Endothelial cell (in vitro differentiated cells): ENCODE measurements around the gene SSTR5. TPM values are rescaled to one million over a fixed set of nuclear protein-coding genes. Genes with fewer than 3 reads are reported as not detected.

ENCODE experiments used
- DNase-seq: peaks from one replicate; pipeline ENCODE4 v3.0.0; 2021; ENCODE audit warnings: low spot score
- H3K27ac Mint-ChIP-seq: one replicate; pipeline ENCODE4 v1.8.0; 2021; ENCODE audit warnings: mixed read lengths, inconsistent platforms; ENCODE audit not compliant: unreplicated experiment
- H3K27me3 Mint-ChIP-seq: one replicate; pipeline ENCODE4 v1.8.0; 2021; ENCODE audit warnings: mild to moderate bottlenecking, moderate library complexity, mixed read lengths, inconsistent platforms; ENCODE audit not compliant: unreplicated experiment
- H3K36me3 Mint-ChIP-seq: one replicate; pipeline ENCODE4 v1.8.0; 2021; ENCODE audit warnings: mild to moderate bottlenecking, low read depth, mixed read lengths, inconsistent platforms; ENCODE audit not compliant: unreplicated experiment
- H3K4me1 Mint-ChIP-seq: one replicate; pipeline ENCODE4 v1.8.0; 2021; ENCODE audit warnings: mild to moderate bottlenecking, mixed read lengths, inconsistent platforms; ENCODE audit not compliant: unreplicated experiment
- H3K4me3 Mint-ChIP-seq: one replicate; pipeline ENCODE4 v1.8.0; 2021; ENCODE audit warnings: mild to moderate bottlenecking, mixed read lengths, inconsistent platforms; ENCODE audit not compliant: unreplicated experiment
- H3K9me3 Mint-ChIP-seq: one replicate; pipeline ENCODE4 v1.8.0; 2021; ENCODE audit warnings: mixed read lengths, inconsistent platforms; ENCODE audit not compliant: unreplicated experiment
- CTCF ChIP-seq: fragments of 200-600 bp; sonication (generic); IDR thresholded peaks from one replicate; pipeline ENCODE4 v1.5.0; 2021; ENCODE audit warnings: antibody characterized with exemption; ENCODE audit not compliant: unreplicated experiment
- total RNA-seq: library from RNA; stranded (reverse); fragmentation: NEBNext Ultra II Directional; extraction: Animal tissue kit (Norgen Biotek cat#: 25700); gene quantifications from one replicate; pipeline ENCODE4 v1.2.1, GENCODE V29; 2021; ENCODE audit not compliant: unreplicated experiment

SSTR5 gene
- total RNA-seq, 1 donor from 2014 or later = not detected

DNA sequence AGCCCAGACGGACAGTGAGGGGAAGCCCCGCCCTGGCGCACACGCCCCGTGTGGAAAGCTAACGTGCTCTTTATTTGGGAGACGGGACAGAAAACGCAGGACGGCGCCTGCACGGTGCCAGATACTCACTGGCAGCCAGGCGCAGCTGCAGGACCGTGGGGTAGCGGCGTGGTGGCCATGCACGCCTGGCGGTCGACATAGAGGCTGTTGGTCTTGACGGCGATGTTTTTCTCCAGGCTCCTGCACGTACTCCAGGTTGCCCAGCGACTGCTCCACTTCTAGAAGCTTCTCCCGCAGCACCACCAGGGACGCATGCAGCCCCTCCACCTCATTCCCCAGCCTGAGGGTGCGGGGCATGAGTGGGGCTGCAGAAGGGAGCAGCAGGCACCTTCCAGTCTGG, 28.6 kb downstream of the SSTR5 start:
- TF ChIP-seq CTCF = no peak
- Mint-ChIP-seq H3K36me3 (no peaks in the 10 kb centered on the region), H3K27me3 (no peaks in the 10 kb centered on the region), H3K27ac (no peak overlapping the region), H3K9me3 (no peaks in the 10 kb centered on the region), H3K4me3 (no peak overlapping the region), H3K4me1 (no peaks in the 10 kb centered on the region)
- DNase-seq = no peak

DNA sequence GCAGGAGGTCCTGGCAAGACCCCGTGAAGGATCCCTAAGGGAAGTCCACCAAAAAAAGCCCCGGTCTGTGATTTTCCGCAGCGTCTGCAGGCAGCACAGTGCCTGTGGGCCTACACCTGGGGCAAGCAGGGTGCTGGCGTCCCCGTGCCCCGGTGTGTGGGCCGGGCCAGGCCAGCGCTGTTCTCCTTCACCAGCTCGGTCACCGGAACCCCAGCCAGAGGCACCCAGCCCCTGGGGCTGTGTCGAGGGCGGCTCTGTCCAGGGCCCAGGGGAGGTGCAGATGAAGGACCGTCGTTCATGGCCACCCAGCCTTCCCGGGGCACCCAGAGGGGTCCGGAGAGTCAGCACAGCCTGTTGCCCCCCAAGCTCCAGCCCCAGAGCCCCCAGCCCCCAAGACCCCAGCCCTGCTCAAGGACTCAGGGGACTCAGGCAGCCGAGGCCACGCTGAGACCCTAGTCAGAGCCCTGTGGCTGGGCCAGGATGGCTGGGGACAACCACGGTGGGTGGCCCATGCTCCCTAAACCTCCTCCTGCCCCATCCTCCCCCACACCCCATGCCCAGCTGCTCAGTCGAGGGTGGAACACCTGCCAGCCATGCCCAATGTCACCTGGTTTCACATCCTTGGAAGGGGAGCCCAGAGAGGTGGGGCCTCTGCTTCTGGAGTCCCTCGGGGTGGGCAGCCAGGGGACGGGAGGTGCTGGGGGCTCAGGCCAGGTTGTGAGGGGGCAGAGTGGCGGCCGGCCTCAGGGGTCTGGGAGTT, 29.2 kb downstream of the SSTR5 start:
- Mint-ChIP-seq H3K27ac (no peak overlapping the region), H3K9me3 (no peaks in the 10 kb centered on the region), H3K4me3 (no peak overlapping the region), H3K4me1 (no peaks in the 10 kb centered on the region), H3K36me3 (no peaks in the 10 kb centered on the region), H3K27me3 (no peaks in the 10 kb centered on the region)
- DNase-seq = no peak
- no peak for TF ChIP-seq CTCF

DNA sequence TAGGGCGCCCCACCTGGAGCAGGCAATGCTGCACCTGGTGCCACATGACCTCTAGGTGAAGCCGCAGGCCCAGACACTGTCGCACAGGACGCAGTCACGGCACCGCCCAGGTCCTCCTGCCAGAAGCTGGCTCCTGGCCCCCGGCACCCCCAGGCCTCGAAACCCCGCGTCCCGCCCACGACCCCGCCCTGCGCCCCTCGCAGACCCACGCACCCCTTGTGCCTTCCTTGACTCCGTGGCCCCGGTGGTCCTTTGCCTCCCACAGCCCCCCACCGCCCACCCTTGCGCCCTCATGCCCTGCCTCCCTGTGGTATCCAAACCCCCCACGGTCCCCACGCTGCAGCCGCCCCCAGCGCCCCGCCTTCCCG, 29.8 kb downstream of the SSTR5 start:
- no peaks in the 10 kb centered on the region for H3K27me3 Mint-ChIP-seq
- no peak overlapping the region for H3K4me3 Mint-ChIP-seq
- no peaks in the 10 kb centered on the region for H3K36me3 Mint-ChIP-seq
- no peak for TF ChIP-seq CTCF
- H3K27ac Mint-ChIP-seq = no peak overlapping the region
- DNase-seq = no peak
- H3K9me3 Mint-ChIP-seq = no peaks in the 10 kb centered on the region
- no peaks in the 10 kb centered on the region for H3K4me1 Mint-ChIP-seq

DNA sequence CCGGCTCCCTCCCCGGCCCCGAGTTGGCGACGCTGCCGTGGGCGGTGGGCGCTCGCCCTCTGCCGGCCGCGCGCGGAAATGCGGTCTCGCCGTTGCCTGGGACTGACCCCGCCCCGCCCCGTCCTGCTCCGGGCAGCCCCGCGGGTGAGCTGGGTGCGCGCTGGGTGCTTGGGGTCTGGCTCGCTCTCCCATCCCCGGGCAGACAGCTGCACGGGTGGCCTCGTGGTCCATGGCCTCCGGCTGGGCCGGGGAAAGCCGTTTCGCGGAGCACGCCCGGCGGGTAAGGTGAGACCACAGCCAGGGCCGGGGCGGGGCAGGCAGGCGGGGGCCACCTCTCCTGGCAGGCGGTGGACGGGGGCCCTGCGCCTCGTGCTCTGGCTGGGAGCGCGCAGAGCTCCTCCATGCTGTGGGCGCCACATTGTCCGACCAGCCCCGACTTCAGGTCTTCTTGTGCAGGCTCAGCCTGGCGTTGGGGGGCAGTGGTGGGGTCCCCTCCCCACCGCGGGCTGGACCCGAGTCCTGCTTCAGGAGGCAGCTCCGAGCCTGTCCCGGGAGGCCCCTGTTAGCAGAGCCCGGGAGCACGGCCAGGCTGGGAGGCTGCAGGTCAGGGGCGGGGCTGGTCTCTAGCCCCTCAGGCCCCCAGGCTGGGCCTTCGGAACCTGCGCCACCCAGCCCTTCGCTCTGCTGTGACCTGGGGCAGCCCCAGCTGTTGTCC, 30.5 kb downstream of the SSTR5 start:
- Mint-ChIP-seq H3K9me3 (no peaks in the 10 kb centered on the region), H3K4me1 (no peaks in the 10 kb centered on the region), H3K27me3 (no peaks in the 10 kb centered on the region), H3K36me3 (no peaks in the 10 kb centered on the region), H3K4me3 (no peak overlapping the region), H3K27ac (no peak overlapping the region)
- TF ChIP-seq CTCF = peak; percentile 68
- DNase-seq = peak; percentile 80

DNA sequence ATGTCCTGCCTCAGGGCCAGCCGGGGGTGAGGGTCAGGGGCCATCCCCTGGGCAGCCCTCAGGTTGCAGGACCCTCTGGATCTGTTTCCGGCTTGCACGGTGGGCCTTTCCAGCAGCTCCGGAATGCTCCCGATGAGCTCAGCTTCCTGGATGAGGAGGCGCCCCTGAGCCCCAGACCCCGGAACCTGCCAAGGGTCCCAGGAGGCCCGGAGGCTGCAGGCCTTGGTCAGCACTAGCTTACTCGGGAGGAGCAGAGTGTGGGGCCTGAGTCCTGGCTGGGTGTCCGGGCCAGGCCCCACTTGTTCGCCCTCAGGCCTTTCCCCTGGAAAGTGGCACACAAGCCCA, 31.1 kb downstream of the SSTR5 start:
- no peak for TF ChIP-seq CTCF

More for the DNA sequence above, 31.1 kb downstream of the SSTR5 start:
- no peaks in the 10 kb centered on the region for H3K4me1 Mint-ChIP-seq
- no peak for DNase-seq
- no peaks in the 10 kb centered on the region for H3K27me3 Mint-ChIP-seq
- no peak overlapping the region for H3K4me3 Mint-ChIP-seq
- no peaks in the 10 kb centered on the region for H3K36me3 Mint-ChIP-seq
- H3K27ac Mint-ChIP-seq = no peak overlapping the region
- H3K9me3 Mint-ChIP-seq = no peaks in the 10 kb centered on the region
